ENCODE measurements around the gene C22orf15.
A peak's percentile ranks its signal among the peaks of the same experiment; 100 is the strongest.

DNA sequence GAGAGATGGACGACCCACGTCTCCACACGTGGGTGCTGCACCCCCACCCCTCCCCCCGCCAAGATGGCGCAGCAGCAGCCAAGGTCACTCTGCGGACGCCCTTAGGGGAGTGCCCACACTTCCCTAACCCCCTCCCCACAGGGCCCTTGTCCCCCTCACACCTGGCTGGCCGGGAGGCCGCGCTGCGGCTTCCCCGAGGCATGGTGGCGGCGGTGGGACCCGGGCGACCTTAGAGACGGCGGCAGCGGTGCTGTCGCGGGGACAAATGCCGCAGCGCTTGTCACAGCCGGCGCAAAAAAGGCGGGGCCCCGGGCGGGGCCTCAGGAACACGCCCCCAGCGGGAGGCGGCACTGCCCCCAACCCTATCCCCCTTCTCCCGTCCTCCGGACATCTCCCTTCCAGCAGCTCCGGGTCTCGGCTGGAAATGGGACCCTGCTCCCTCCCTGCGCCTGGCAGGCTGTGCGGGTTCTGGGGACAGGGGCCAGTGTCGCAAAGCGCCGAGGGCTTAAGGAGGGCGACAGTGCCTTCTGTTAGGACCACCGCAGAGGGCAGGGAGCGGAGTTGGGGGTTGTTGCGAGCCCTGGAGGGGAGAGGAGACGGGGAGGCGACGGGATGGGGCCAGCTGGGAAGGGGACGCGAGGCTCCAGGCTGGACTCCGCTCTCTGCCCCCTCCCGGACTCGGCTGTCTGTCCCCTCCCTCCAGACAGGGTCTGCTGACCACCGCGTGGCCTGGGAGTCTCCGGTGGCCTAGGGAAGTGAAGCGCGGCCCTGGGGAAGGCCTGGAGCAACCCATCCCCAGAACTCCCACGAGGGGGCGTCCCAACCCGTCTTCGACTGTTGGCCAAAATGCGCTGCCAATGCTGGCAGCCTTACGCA, 5.1 kb downstream of the C22orf15 start, which contains the start of gene CHCHD10:
- TF ChIP-seq, protein P1, sequence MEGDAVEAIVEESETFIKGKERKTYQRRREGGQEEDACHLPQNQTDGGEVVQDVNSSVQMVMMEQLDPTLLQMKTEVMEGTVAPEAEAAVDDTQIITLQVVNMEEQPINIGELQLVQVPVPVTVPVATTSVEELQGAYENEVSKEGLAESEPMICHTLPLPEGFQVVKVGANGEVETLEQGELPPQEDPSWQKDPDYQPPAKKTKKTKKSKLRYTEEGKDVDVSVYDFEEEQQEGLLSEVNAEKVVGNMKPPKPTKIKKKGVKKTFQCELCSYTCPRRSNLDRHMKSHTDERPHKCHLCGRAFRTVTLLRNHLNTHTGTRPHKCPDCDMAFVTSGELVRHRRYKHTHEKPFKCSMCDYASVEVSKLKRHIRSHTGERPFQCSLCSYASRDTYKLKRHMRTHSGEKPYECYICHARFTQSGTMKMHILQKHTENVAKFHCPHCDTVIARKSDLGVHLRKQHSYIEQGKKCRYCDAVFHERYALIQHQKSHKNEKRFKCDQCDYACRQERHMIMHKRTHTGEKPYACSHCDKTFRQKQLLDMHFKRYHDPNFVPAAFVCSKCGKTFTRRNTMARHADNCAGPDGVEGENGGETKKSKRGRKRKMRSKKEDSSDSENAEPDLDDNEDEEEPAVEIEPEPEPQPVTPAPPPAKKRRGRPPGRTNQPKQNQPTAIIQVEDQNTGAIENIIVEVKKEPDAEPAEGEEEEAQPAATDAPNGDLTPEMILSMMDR (IDR thresholded peaks at IDR 0.05), result peak; percentile 81 to 87 (median 83)
- TF ChIP-seq POLR2A (IDR thresholded peaks at IDR 0.05), result peak; percentile 92
